K562 (cell line): ENCODE results near the gene CLCN1. TPM values are rescaled to one million over a fixed set of nuclear protein-coding genes. Genes with fewer than 3 reads are reported as not detected.

ENCODE experiments used
- ATAC-seq: fragments of 200-7000 bp; cut with Tn5 transposase; 3 replicates; pipeline ENCODE4 v1.9.1; 2020; ENCODE audit warnings: moderate library complexity
- BruUV-seq: library from RNA; stranded (reverse); fragments of 400-500 nt; replicated peaks from 2 replicates; lab custom pipeline; 2021; lab: Mats Ljungman, UMichigan
- CTCF ChIA-PET: fragments of 300-600 bp; formaldehyde crosslinking; extraction: SDS; loops from one replicate; lab custom pipeline; 2021; ENCODE audit warnings: low intra/inter-chr PET ratio; lab: Yijun Ruan, JAX
- POLR2A ChIA-PET: fragments of 300-600, 350-650 bp; sonication (Branson Sonifier 250); formaldehyde crosslinking; extraction: SDS; loops from one replicate; lab custom pipeline; 2021; ENCODE audit warnings: antibody characterized with exemption, inconsistent platforms; lab: Yijun Ruan, JAX
- DNase-seq, 4 experiments: peaks; one replicate each; pipeline versions ENCODE4 v3.0.0 to v3.0.0-alpha.2; 2011 to 2018; ENCODE audit warnings: low spot score in 3 of 4, mixed read lengths in 3 of 4; ENCODE audit errors: extremely low read depth in 1 of 4
- FAIRE-seq: peaks from 2 replicates; lab custom pipeline; 2011; peaks lifted over from hg19 to GRCh38; lab: Jason Lieb, UNC
- H2AFZ ChIP-seq: 2 replicates; pipeline ENCODE4 v1.6.0; 2011; ENCODE audit warnings: low read depth, low read length, control low read depth, inconsistent platforms
- H3K27ac ChIP-seq: fragments of 200-600 bp; 3 replicates; pipeline ENCODE4 v1.8.0; 2011; ENCODE audit warnings: low read depth, mild to moderate bottlenecking, control low read depth, inconsistent platforms, low read length, moderate library complexity, mixed read lengths; ENCODE audit errors: extremely low read depth
- H3K27me3 ChIP-seq, 2 experiments: fragments of 300-600 bp in 1 of 2; 2 replicates in 1 of 2; 3 replicates in 1 of 2; pipeline versions ENCODE4 v1.6.0 to v1.8.0; 2011; ENCODE audit warnings: inconsistent platforms in 2 of 2, low read length in 2 of 2, mild to moderate bottlenecking in 1 of 2, mixed read lengths in 1 of 2, moderate library complexity in 1 of 2; ENCODE audit not compliant: control insufficient read depth in 2 of 2, insufficient read depth in 2 of 2
- H3K36me3 ChIP-seq: fragments of 300-600 bp; 3 replicates; pipeline ENCODE4 v1.8.0; 2011; ENCODE audit warnings: mild to moderate bottlenecking, low read length, inconsistent platforms; ENCODE audit not compliant: control insufficient read depth, insufficient read depth
- H3K4me1 ChIP-seq, 2 experiments: fragments of 200-600 bp in 1 of 2; replicated peaks in 1 of 2; 2 replicates in 1 of 2; 3 replicates in 1 of 2; pipeline versions ENCODE4 v1.5.1 to v1.8.0; 2011; ENCODE audit warnings: inconsistent platforms in 2 of 2, low read length in 2 of 2, mild to moderate bottlenecking in 1 of 2, mixed read lengths in 1 of 2, moderate library complexity in 1 of 2; ENCODE audit not compliant: control insufficient read depth in 2 of 2, insufficient read depth in 2 of 2
- H3K4me2 ChIP-seq: 2 replicates; pipeline ENCODE4 v1.6.1; 2011; ENCODE audit warnings: low read length, control low read depth, inconsistent platforms, mixed read lengths; ENCODE audit not compliant: insufficient read depth
- H3K4me3 ChIP-seq: fragments of 200-600 bp; sonication (generic), shearing (Covaris generic); 2 replicates; pipeline ENCODE4 v1.5.1; 2016; ENCODE audit warnings: control low read depth, inconsistent platforms
- H3K79me2 ChIP-seq: fragments of 200-600 bp; 3 replicates; pipeline ENCODE4 v1.8.0; 2011; ENCODE audit warnings: low read length, inconsistent platforms; ENCODE audit not compliant: control insufficient read depth, insufficient read depth
- H3K9ac ChIP-seq, 2 experiments: 2 replicates each; pipeline versions ENCODE4 v1.6.0 to v1.6.1; 2011; ENCODE audit warnings: low read depth in 2 of 2, low read length in 2 of 2, control low read depth in 1 of 2, inconsistent platforms in 1 of 2, mild to moderate bottlenecking in 1 of 2, mixed read lengths in 1 of 2; ENCODE audit not compliant: insufficient read depth in 1 of 2
- H3K9me1 ChIP-seq: one replicate; pipeline ENCODE4 v1.6.0; 2011; ENCODE audit warnings: inconsistent platforms, mild to moderate bottlenecking, low read length, moderate library complexity; ENCODE audit not compliant: control insufficient read depth, insufficient read depth
- H3K9me3 ChIP-seq: replicated peaks from 2 replicates; pipeline ENCODE4 v1.5.1; 2011; ENCODE audit warnings: low read depth, low read length, inconsistent platforms; ENCODE audit not compliant: control insufficient read depth, insufficient read depth
- H4K20me1 ChIP-seq: replicated peaks from 2 replicates; pipeline ENCODE4 v1.6.1; 2011; ENCODE audit warnings: low read length, inconsistent platforms, mixed read lengths; ENCODE audit not compliant: control insufficient read depth, insufficient read depth
- BRD9 ChIP-seq: fragments of 450-650 bp; IDR thresholded peaks from 2 replicates; pipeline ENCODE4 v1.6.1; 2018; ENCODE audit warnings: low read depth; ENCODE audit not compliant: partially characterized antibody
- C11orf30 ChIP-seq: fragments of 450-650 bp; IDR thresholded peaks from 2 replicates; pipeline ENCODE4 v1.6.1; 2016; ENCODE audit warnings: low read depth, mild to moderate bottlenecking
- CBX5 ChIP-seq: IDR thresholded peaks from 2 replicates; pipeline ENCODE4 v1.6.1; 2014; ENCODE audit warnings: low read depth, borderline replicate concordance
- FOXA3 ChIP-seq, 2 experiments: fragments of 450-650 bp in 1 of 2; sonication (generic) in 1 of 2; formaldehyde crosslinking; IDR thresholded peaks in 1 of 2; conservative IDR thresholded peaks in 1 of 2; 2 replicates each; pipeline versions ENCODE4 v1.4.0 to v1.8.0; 2020 to 2022; ENCODE audit warnings: mild to moderate bottlenecking in 2 of 2, missing genetic modification reagents in 1 of 2
- GABPA ChIP-seq: fragments of 200-800 bp; sonication (Bioruptor generic); conservative IDR thresholded peaks from 2 replicates; pipeline ENCODE4 v1.6.1; 2016; ENCODE audit warnings: low read depth, missing genetic modification characterization, missing compliant biosample characterization
- MEF2D ChIP-seq: conservative IDR thresholded peaks from 2 replicates; pipeline ENCODE4 v1.6.1; 2016; ENCODE audit warnings: low read depth, missing genetic modification characterization, missing compliant biosample characterization
- MITF ChIP-seq: IDR thresholded peaks from 2 replicates; pipeline ENCODE4 v1.6.1; 2014; ENCODE audit warnings: antibody characterized with exemption
- NFE2L1 ChIP-seq: fragments of 450-650 bp; IDR thresholded peaks from 2 replicates; pipeline ENCODE4 v1.6.1; 2016; ENCODE audit warnings: missing genetic modification characterization, low read depth, mild to moderate bottlenecking, missing compliant biosample characterization, moderate library complexity, borderline replicate concordance
- SP2 ChIP-seq: IDR thresholded peaks from 2 replicates; pipeline ENCODE4 v1.6.1; 2011; ENCODE audit warnings: mild to moderate bottlenecking, low read depth, low read length, moderate library complexity; ENCODE audit not compliant: poor library complexity, severe bottlenecking; ENCODE audit errors: extremely low read depth
- TOE1 ChIP-seq, 2 experiments: fragments of 450-650 bp in 1 of 2; sonication (generic) in 1 of 2; formaldehyde crosslinking in 1 of 2; IDR thresholded peaks; 2 replicates each; pipeline versions ENCODE4 v1.7.1 to v1.8.0; 2016 to 2022; ENCODE audit warnings: borderline replicate concordance in 2 of 2, mild to moderate bottlenecking in 2 of 2, antibody characterized with exemption in 1 of 2, inconsistent platforms in 1 of 2, low read depth in 1 of 2, missing genetic modification reagents in 1 of 2, moderate library complexity in 1 of 2
- ZNF217 ChIP-seq: sonication (generic); formaldehyde crosslinking; IDR thresholded peaks from 2 replicates; pipeline ENCODE4 v1.8.0; 2022; ENCODE audit warnings: mild to moderate bottlenecking, missing genetic modification reagents
- WGBS: fragments of 100-300 bp; shearing (Covaris generic); methylation state at CpG from one replicate; pipeline ENCODE4 v1.1.6; 2016; ENCODE audit warnings: low coverage, mixed read lengths; ENCODE audit not compliant: insufficient coverage; ENCODE audit errors: missing lambda C conversion rate; 5-methylcytosine and 5-hydroxymethylcytosine counted together
- in situ Hi-C: fragments of 300-500 bp; cut with MboI; formaldehyde crosslinking; loops from 4 replicates; pipeline ENCODE4 v1.15.0; 2018; ENCODE audit warnings: inconsistent platforms, mixed read lengths
- intact Hi-C: fragments of 100-400 bp; cut with micrococcal nuclease; formaldehyde crosslinking; loops from 2 replicates; pipeline ENCODE4 v1.14.2; 2022
- polyA plus RNA-seq, 8 experiments: library from polyadenylated mRNA; depleted of rRNA in 4 of 8; stranded (reverse) in 5 of 8; unstranded in 3 of 8; fragments of >200 nt; fragmentation: Nextera tagmentation in 2 of 8; fragmentation: Illumina TruSeq in 1 of 8; extraction: Ambion mirVana in 2 of 8; extraction: Trizol in 1 of 8; gene quantifications; 2 replicates each; pipeline versions ENCODE4 v1.2.1 to v1.2.3, GENCODE V29; 2011 to 2014; ENCODE audit warnings: inconsistent platforms in 1 of 8, missing spikeins in 1 of 8
- total RNA-seq, 7 experiments: library from RNA; depleted of rRNA in 6 of 7; stranded (reverse); fragments of >200 nt in 6 of 7; fragmentation: Illumina TruSeq in 2 of 7; extraction: Trizol in 2 of 7; gene quantifications; 2 replicates each; pipeline versions ENCODE4 v1.2.1 to v1.2.3, GENCODE V29; 2011 to 2021; ENCODE audit warnings: low replicate concordance in 1 of 7
- TF ChIP-seq, protein P1 (sequence below): conservative IDR thresholded peaks from 2 replicates; pipeline ENCODE4 v1.6.1; 2011; ENCODE audit warnings: low read depth, mild to moderate bottlenecking, low read length; ENCODE audit not compliant: control insufficient read depth
- TF ChIP-seq, protein P2 (sequence below): fragments of 250-450 bp; sonication (Bioruptor Pico); IDR thresholded peaks from 2 replicates; pipeline ENCODE4 v1.5.1; 2021; ENCODE audit warnings: mild to moderate bottlenecking

The CLCN1 gene
- total and polyA plus RNA-seq, 9 of the 15 experiments (the other 6 are each of a cell fraction or from before 2014, with no cell fraction given) = 0.01 to 0.11 (median 0.04) TPM; not detected in 4

- TF ChIP-seq, protein P1, sequence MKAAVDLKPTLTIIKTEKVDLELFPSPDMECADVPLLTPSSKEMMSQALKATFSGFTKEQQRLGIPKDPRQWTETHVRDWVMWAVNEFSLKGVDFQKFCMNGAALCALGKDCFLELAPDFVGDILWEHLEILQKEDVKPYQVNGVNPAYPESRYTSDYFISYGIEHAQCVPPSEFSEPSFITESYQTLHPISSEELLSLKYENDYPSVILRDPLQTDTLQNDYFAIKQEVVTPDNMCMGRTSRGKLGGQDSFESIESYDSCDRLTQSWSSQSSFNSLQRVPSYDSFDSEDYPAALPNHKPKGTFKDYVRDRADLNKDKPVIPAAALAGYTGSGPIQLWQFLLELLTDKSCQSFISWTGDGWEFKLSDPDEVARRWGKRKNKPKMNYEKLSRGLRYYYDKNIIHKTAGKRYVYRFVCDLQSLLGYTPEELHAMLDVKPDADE = no peak
Observed at GRCh38 chr7:143368387-143368786, 52.5 kb downstream of the CLCN1 start (continued).

DNA sequence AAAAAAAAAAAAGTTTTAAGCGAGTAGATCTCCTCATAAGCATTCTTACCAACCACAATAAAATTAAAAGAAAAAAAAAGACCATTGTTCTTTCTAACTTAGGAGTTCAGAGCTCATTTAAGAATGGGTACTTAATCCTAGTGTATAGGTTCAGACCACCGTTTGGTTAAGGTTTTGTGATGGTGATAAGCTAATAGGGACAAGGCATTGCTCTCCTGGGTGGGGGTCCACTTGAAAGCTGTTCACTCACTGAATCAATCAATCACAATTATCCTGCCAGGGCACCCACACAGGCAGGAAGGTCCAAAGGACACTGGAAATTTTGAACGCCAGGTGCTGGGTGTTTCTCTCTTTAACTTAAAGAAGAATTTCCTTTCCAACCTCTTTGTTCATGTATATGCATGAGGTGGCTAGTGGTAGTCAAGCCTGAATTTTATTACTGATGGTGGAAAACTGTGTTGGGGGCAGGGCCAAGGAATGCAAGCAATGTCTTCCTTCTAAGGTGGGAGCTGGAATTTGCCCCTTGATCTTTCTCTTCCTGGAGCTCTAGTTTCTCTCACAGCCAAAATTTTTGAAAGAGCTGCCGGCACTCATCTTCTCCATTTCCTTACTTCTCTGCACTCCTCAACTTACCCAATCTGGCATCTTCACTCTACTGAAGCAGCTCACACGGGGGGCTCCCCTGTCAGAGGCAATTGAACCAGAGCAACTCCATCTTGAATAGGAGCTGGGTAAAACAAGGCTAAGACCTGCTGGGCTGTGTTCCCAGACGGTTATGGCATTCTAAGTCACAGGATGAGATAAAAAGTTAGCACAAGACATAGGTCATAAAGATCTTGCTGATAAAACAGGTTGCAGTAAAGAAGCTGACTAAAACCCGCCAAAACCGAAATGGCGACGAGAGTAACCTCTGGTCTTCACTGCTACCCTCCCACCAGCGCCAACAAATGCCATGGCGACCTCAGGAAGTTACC lies 54.1 kb downstream of the CLCN1 start:
- Histone ChIP-seq H3K9me3 (no peaks in the 10 kb centered on the region), H4K20me1 (0 out of 2 replicates have a peak, but pooled peaks cover 5% of the 10 kb centered on the region), H3K4me3 (no peak overlapping the region), H3K4me1 (peaks cover 0 to 9% of the 10 kb centered on the region in 2 experiments; a peak in 1 of 5 replicates), H3K9me1 (no peaks in the 10 kb centered on the region), H3K4me2 (no peak overlapping the region; the same call in 1 of the 2 replicates), H3K36me3 (no peaks in the 10 kb centered on the region), H3K79me2 (no peaks in the 10 kb centered on the region), H3K9ac (no peak overlapping the region), H2AFZ (peak overlapping the region; percentile 29; the same call in 1 of the 2 replicates), H3K27me3 (peaks cover 37 to 45% of the 10 kb centered on the region in 2 experiments), H3K27ac (no peak overlapping the region)
- no peak for FAIRE-seq
- ATAC-seq = no peak
- intact Hi-C loops (no loop called here), in situ Hi-C loops (no loop called here)
- 7% methylated on average over 12 of the region's 12 CpGs for WGBS
- CTCF ChIA-PET = no interaction called here
- BruUV-seq = no TSS peak
- DNase-seq = no peak
- POLR2A ChIA-PET = interaction anchor here (0.7 to 4.2 kb wide), 6 partner anchors 10 to 27 kb away, joined by 3 to 29 read pairs (median 4); partner anchors contain the start of gene ZYX
- TF ChIP-seq FOXA3 (CRISPR knock-in tag; conservative IDR thresholded peaks at IDR 0.05 in 1 of 2, IDR thresholded peaks at IDR 0.05 in 1 of 2) = no peak
- no peak for TF ChIP-seq CBX5
- no peak for TF ChIP-seq SP2
- peak; percentile 77 for TF ChIP-seq NFE2L1 (tag)
- no peak for TF ChIP-seq TOE1 (IDR thresholded peaks at IDR 0.05; ENCODE audit: borderline replicate concordance)
- TF ChIP-seq TOE1 (CRISPR knock-in tag; IDR thresholded peaks at IDR 0.05; ENCODE audit: borderline replicate concordance, low read depth) = no peak
- TF ChIP-seq ZNF217 (CRISPR knock-in tag) = no peak
- TF ChIP-seq MITF = peak; percentile 69
- TF ChIP-seq BRD9 = no peak
- TF ChIP-seq, protein P2, sequence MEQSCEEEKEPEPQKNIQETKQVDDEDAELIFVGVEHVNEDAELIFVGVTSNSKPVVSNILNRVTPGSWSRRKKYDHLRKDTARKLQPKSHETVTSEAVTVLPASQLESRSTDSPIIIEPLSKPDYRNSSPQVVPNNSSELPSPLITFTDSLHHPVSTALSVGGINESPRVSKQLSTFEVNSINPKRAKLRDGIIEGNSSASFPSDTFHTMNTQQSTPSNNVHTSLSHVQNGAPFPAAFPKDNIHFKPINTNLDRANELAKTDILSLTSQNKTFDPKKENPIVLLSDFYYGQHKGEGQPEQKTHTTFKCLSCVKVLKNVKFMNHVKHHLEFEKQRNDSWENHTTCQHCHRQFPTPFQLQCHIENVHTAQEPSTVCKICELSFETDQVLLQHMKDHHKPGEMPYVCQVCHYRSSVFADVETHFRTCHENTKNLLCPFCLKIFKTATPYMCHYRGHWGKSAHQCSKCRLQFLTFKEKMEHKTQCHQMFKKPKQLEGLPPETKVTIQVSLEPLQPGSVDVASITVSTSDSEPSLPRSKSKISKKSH (CRISPR knock-in tag) = peak; percentile 90
- no peak for TF ChIP-seq C11orf30
- peak; percentile 97 for TF ChIP-seq MEF2D (tag)
- peak; percentile 53 for TF ChIP-seq GABPA (tag)
